ENCODE results near the gene ANGPTL8.

ANGPTL8 gene

GRCh38 chr19:11278670-11279069 lies 39.3 kb downstream of the ANGPTL8 start:
- no peak for DNase-seq (ENCODE audit: insufficient read length, low spot score)
- no peak for TF ChIP-seq TAF1 (IDR thresholded peaks at IDR 0.05; ENCODE audit: low read depth, low read length)
- no peak for FAIRE-seq

DNA sequence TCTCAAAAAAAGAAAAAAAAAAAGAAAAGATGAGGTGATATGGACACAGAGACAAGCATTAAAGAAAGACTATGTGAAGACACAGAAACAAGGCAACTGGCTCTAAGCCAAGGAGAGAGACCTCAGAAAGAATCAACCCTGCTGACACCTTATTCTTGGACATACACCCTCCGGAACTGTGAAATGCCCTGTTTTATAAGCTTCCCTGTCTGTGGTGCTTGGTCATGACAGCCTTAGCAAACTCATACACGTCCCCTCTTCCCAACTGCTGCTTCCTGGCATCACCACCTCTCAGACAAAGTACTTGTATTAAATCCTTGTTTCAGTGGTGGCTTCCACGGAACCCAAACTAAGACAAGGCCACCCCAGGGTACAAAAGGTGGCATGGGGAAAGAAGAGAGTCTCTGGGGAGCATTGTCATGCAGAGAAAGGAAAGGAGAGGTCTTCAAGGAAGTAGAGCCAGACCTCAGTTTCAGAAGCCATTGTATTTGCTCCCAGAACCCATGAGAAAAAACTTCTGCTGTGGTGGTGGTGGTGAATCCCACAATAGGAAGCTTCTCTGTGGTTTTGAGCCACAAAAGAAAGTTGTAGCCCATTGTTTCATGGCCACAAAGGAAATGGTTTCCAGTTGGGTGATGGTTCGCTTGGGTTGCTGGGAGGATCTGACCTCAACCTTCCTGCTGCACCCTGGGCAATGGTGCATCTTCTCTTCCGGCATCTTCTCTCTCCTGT lies 40.3 kb downstream of the ANGPTL8 start:
- FAIRE-seq (peak; percentile 78), DNase-seq (ENCODE audit: insufficient read length, low spot score) (no peak)
- TF ChIP-seq PAX5 (IDR thresholded peaks at IDR 0.05; ENCODE audit: insufficient read depth, low read length, severe bottlenecking) (no peak), POLR2A (IDR thresholded peaks at IDR 0.05; ENCODE audit: low read depth, low read length) (no peak), SPI1 (IDR thresholded peaks at IDR 0.05; ENCODE audit: low read depth, low read length) (no peak), POLR2AphosphoS5 (IDR thresholded peaks at IDR 0.05; ENCODE audit: low read depth, low read length) (no peak), POU2F2 (IDR thresholded peaks at IDR 0.05; ENCODE audit: low read depth, low read length) (no peak), TAF1 (IDR thresholded peaks at IDR 0.05; ENCODE audit: low read depth, low read length) (no peak)

GRCh38 chr19:11281356-11282049 lies 42.1 kb downstream of the ANGPTL8 start:
- DNase-seq (ENCODE audit: insufficient read length, low spot score) = no peak
- no peak for FAIRE-seq

GRCh38 chr19:11284515-11284914 lies 45.1 kb downstream of the ANGPTL8 start:
- FAIRE-seq = no peak
- no peak for DNase-seq (ENCODE audit: insufficient read length, low spot score)
- no peak for TF ChIP-seq SPI1 (IDR thresholded peaks at IDR 0.05; ENCODE audit: low read depth, low read length)
- TF ChIP-seq PAX5 (IDR thresholded peaks at IDR 0.05; ENCODE audit: insufficient read depth, low read length, severe bottlenecking) = no peak
- TF ChIP-seq POU2F2 (IDR thresholded peaks at IDR 0.05; ENCODE audit: low read depth, low read length) = no peak
- no peak for TF ChIP-seq POLR2A (IDR thresholded peaks at IDR 0.05; ENCODE audit: low read depth, low read length)
- no peak for TF ChIP-seq TAF1 (IDR thresholded peaks at IDR 0.05; ENCODE audit: low read depth, low read length)
- no peak for TF ChIP-seq POLR2AphosphoS5 (IDR thresholded peaks at IDR 0.05; ENCODE audit: low read depth, low read length)

More at GRCh38 chr19:11281356-11282049, 42.1 kb downstream of the ANGPTL8 start:
- no peak for TF ChIP-seq POLR2A (IDR thresholded peaks at IDR 0.05; ENCODE audit: low read depth, low read length)
- TF ChIP-seq POU2F2 (IDR thresholded peaks at IDR 0.05; ENCODE audit: low read depth, low read length) = no peak
- no peak for TF ChIP-seq PAX5 (IDR thresholded peaks at IDR 0.05; ENCODE audit: insufficient read depth, low read length, severe bottlenecking)
- TF ChIP-seq POLR2AphosphoS5 (IDR thresholded peaks at IDR 0.05; ENCODE audit: low read depth, low read length) = no peak
- TF ChIP-seq TAF1 (IDR thresholded peaks at IDR 0.05; ENCODE audit: low read depth, low read length) = no peak
- TF ChIP-seq SPI1 (IDR thresholded peaks at IDR 0.05; ENCODE audit: low read depth, low read length) = no peak

DNA sequence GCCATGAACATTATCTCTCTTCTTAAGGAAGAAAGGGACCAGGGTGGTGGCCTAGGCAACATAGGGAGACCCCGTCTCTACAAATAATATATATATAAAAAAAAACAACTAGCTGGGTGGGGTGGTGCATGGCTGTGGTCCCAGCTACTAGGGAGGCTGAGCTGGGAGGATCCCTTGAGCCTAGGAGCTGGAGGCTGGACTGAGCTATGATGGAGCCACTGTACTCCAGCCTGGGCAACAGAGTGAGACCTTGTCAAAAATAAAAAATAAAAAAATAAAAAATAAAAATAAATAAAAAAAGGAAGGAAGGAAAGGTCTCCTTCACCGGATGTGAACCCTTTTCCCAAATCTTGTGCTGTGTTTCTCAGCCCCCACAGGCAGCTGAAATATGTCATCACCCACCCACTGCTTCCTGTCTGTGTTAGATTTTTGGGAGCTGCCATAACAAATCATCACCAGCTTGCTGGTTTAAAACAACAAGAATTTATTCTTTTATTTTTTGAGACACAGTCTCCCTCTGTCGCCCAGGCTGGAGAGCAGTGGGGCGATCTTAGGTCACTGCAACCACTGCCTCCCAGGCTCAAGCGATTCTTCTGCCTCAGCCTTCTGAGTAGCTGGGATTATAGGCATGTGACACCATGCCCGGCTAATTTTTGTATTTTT lies 47.0 kb downstream of the ANGPTL8 start:
- TF ChIP-seq POLR2AphosphoS5 (IDR thresholded peaks at IDR 0.05; ENCODE audit: low read depth, low read length) (no peak), POLR2A (IDR thresholded peaks at IDR 0.05; ENCODE audit: low read depth, low read length) (no peak), POU2F2 (IDR thresholded peaks at IDR 0.05; ENCODE audit: low read depth, low read length) (no peak), TAF1 (IDR thresholded peaks at IDR 0.05; ENCODE audit: low read depth, low read length) (no peak), PAX5 (IDR thresholded peaks at IDR 0.05; ENCODE audit: insufficient read depth, low read length, severe bottlenecking) (no peak), SPI1 (IDR thresholded peaks at IDR 0.05; ENCODE audit: low read depth, low read length) (no peak)
- FAIRE-seq (no peak), DNase-seq (ENCODE audit: insufficient read length, low spot score) (no peak)

GRCh38 chr19:11288349-11288748 lies 48.9 kb downstream of the ANGPTL8 start:
- no peak for FAIRE-seq
- DNase-seq (ENCODE audit: insufficient read length, low spot score) = no peak
- TF ChIP-seq POLR2AphosphoS5 (IDR thresholded peaks at IDR 0.05; ENCODE audit: low read depth, low read length) (no peak), POU2F2 (IDR thresholded peaks at IDR 0.05; ENCODE audit: low read depth, low read length) (no peak), SPI1 (IDR thresholded peaks at IDR 0.05; ENCODE audit: low read depth, low read length) (no peak), TAF1 (IDR thresholded peaks at IDR 0.05; ENCODE audit: low read depth, low read length) (no peak), PAX5 (IDR thresholded peaks at IDR 0.05; ENCODE audit: insufficient read depth, low read length, severe bottlenecking) (no peak), POLR2A (IDR thresholded peaks at IDR 0.05; ENCODE audit: low read depth, low read length) (no peak)

DNA sequence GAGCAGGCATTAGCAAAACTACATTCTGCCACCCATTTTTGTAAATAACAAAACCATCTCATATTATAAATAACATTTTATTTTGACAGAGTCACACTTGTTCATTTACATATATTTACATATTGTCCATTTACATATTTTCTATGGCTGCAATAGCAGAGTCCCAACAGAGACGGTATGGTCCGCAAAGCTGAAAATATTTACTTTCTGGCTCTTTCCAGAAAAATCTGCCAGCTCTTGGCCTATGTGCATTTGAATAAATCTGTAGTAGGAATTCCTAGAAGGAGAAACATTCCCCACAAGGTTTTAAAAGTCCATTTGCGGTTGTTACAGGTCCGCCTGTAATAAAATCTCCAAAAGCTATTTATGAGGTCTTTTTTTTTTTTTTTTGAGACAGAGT lies 50.8 kb downstream of the ANGPTL8 start:
- no peak for FAIRE-seq
- TF ChIP-seq TAF1 (IDR thresholded peaks at IDR 0.05; ENCODE audit: low read depth, low read length) (no peak), POLR2A (IDR thresholded peaks at IDR 0.05; ENCODE audit: low read depth, low read length) (no peak), PAX5 (IDR thresholded peaks at IDR 0.05; ENCODE audit: insufficient read depth, low read length, severe bottlenecking) (no peak), SPI1 (IDR thresholded peaks at IDR 0.05; ENCODE audit: low read depth, low read length) (no peak), POLR2AphosphoS5 (IDR thresholded peaks at IDR 0.05; ENCODE audit: low read depth, low read length) (no peak), POU2F2 (IDR thresholded peaks at IDR 0.05; ENCODE audit: low read depth, low read length) (no peak)
- DNase-seq (ENCODE audit: insufficient read length, low spot score) = no peak

DNA sequence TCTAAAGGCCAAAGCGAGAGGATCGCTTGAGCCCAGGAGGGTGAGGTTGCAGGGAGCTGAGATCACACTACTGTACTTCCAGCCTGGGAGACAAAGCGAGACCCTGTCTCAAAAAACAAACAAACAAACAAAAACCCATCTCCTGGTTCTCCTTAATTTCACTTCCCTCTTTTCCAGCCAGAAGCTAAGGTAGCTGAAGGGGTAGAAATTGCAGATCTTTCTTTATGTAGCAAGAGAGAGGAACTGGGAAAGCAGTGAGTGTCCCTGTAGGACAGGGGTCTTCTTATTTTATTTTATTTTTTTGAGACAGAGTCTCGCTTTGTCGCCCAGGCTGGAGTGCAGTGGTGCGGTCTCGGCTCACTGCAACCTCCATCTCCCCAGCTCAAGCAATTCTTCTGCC lies 52.0 kb downstream of the ANGPTL8 start:
- no peak for FAIRE-seq
- DNase-seq (ENCODE audit: insufficient read length, low spot score) = no peak
- TF ChIP-seq POU2F2 (IDR thresholded peaks at IDR 0.05; ENCODE audit: low read depth, low read length) = no peak
- no peak for TF ChIP-seq POLR2AphosphoS5 (IDR thresholded peaks at IDR 0.05; ENCODE audit: low read depth, low read length)
- peak; percentile 43; the same call in 1 of the 2 replicates for TF ChIP-seq SPI1 (IDR thresholded peaks at IDR 0.05; ENCODE audit: low read depth, low read length)
- no peak for TF ChIP-seq PAX5 (IDR thresholded peaks at IDR 0.05; ENCODE audit: insufficient read depth, low read length, severe bottlenecking)
- no peak for TF ChIP-seq TAF1 (IDR thresholded peaks at IDR 0.05; ENCODE audit: low read depth, low read length)
- no peak for TF ChIP-seq POLR2A (IDR thresholded peaks at IDR 0.05; ENCODE audit: low read depth, low read length)

Data from GM12891 (cell line).